ENCODE data around the gene CRIM1.

CRIM1 gene

DNA sequence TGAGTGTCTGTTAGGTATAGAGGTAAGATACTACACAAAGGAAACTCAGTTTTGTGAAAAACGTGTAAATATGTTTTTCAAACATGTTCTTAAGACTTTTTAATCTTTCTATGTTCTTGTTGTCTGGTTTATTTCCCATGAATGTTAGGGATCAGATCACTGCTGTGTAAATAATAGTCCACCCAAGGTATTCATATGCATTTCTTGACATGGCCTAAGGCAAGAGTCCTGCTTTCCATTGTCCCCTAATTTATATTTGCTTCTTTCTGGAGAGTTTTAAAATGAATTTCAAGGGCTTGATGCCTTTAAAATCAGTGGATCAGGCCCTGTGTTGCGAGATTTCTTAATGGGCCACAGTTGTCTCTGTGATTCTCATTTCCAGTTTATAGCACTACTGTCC is 28.9 kb downstream of the CRIM1 start:
- TF ChIP-seq CEBPB (IDR thresholded peaks at IDR 0.05) (no peak), EP300 (IDR thresholded peaks at IDR 0.05; ENCODE audit: borderline replicate concordance) (no peak), CREB1 (IDR thresholded peaks at IDR 0.05; ENCODE audit: low read depth) (no peak), FOXM1 (IDR thresholded peaks at IDR 0.05; ENCODE audit: borderline replicate concordance, low read depth) (no peak), NFIC (IDR thresholded peaks at IDR 0.05) (no peak), TEAD4 (IDR thresholded peaks at IDR 0.05) (no peak), ZBTB7A (IDR thresholded peaks at IDR 0.05; ENCODE audit: low read depth) (no peak), USF1 (IDR thresholded peaks at IDR 0.05) (no peak), EGR1 (IDR thresholded peaks at IDR 0.05) (no peak), RAD21 (IDR thresholded peaks at IDR 0.05; ENCODE audit: low read depth) (no peak), TCF12 (IDR thresholded peaks at IDR 0.05; ENCODE audit: low read depth) (no peak), TAF1 (IDR thresholded peaks at IDR 0.05; ENCODE audit: low read depth) (no peak), YY1 (IDR thresholded peaks at IDR 0.05; ENCODE audit: low read depth) (no peak)
- TF ChIP-seq, protein P1, sequence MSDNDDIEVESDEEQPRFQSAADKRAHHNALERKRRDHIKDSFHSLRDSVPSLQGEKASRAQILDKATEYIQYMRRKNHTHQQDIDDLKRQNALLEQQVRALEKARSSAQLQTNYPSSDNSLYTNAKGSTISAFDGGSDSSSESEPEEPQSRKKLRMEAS (IDR thresholded peaks at IDR 0.05): no peak
- TF ChIP-seq, protein P2, sequence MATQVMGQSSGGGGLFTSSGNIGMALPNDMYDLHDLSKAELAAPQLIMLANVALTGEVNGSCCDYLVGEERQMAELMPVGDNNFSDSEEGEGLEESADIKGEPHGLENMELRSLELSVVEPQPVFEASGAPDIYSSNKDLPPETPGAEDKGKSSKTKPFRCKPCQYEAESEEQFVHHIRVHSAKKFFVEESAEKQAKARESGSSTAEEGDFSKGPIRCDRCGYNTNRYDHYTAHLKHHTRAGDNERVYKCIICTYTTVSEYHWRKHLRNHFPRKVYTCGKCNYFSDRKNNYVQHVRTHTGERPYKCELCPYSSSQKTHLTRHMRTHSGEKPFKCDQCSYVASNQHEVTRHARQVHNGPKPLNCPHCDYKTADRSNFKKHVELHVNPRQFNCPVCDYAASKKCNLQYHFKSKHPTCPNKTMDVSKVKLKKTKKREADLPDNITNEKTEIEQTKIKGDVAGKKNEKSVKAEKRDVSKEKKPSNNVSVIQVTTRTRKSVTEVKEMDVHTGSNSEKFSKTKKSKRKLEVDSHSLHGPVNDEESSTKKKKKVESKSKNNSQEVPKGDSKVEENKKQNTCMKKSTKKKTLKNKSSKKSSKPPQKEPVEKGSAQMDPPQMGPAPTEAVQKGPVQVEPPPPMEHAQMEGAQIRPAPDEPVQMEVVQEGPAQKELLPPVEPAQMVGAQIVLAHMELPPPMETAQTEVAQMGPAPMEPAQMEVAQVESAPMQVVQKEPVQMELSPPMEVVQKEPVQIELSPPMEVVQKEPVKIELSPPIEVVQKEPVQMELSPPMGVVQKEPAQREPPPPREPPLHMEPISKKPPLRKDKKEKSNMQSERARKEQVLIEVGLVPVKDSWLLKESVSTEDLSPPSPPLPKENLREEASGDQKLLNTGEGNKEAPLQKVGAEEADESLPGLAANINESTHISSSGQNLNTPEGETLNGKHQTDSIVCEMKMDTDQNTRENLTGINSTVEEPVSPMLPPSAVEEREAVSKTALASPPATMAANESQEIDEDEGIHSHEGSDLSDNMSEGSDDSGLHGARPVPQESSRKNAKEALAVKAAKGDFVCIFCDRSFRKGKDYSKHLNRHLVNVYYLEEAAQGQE (IDR thresholded peaks at IDR 0.05; ENCODE audit: low read depth): no peak

- no peak for TF ChIP-seq YY1 (IDR thresholded peaks at IDR 0.05; ENCODE audit: low read depth)
- TF ChIP-seq, protein P2 (IDR thresholded peaks at IDR 0.05; ENCODE audit: low read depth): no peak
- no peak for TF ChIP-seq TAF1 (IDR thresholded peaks at IDR 0.05; ENCODE audit: low read depth)
- TF ChIP-seq USF1 (IDR thresholded peaks at IDR 0.05): no peak
- no peak for TF ChIP-seq NFIC (IDR thresholded peaks at IDR 0.05)
- TF ChIP-seq TEAD4 (IDR thresholded peaks at IDR 0.05): no peak
- no peak for TF ChIP-seq EP300 (IDR thresholded peaks at IDR 0.05; ENCODE audit: borderline replicate concordance)
- TF ChIP-seq FOXM1 (IDR thresholded peaks at IDR 0.05; ENCODE audit: borderline replicate concordance, low read depth): no peak
- no peak for TF ChIP-seq RAD21 (IDR thresholded peaks at IDR 0.05; ENCODE audit: low read depth)
- TF ChIP-seq EGR1 (IDR thresholded peaks at IDR 0.05): no peak
- no peak for TF ChIP-seq ZBTB7A (IDR thresholded peaks at IDR 0.05; ENCODE audit: low read depth)
Measured at GRCh38 chr2:36385603-36386002, 30.0 kb downstream of the CRIM1 start.

DNA sequence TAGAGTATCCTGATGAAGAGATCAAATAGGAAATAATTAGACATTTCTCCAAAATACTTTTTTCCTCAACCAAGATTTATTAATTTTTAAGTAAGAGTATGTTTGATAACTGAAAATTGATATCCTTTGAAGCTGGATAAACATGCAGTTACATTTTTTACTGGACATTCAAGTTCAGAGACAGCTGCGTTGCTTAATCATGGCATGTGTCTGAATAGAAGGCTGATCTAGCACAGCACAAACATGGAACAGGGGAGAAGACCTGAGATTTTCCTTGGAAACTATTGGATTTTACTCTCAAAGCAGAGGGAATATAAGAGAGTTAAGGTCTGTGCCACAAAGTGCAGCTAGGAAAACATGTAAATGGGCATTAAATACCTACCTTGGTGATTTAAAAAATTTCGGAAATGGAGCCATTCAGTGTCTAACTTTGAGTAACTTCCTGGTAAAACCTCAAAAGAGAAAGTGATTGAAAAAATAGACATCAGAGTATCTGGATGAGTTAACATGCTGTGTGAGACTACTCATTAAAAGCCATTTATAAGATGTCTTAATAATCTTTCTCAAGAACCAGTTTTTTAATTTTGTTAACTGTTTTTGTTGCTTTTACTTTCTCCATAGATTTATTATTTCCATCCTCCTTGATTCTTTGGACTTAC is 31.8 kb downstream of the CRIM1 start:
- TF ChIP-seq, protein P1 (IDR thresholded peaks at IDR 0.05): no peak
- TF ChIP-seq NFIC (IDR thresholded peaks at IDR 0.05) (no peak), RAD21 (IDR thresholded peaks at IDR 0.05; ENCODE audit: low read depth) (no peak), TEAD4 (IDR thresholded peaks at IDR 0.05) (no peak), USF1 (IDR thresholded peaks at IDR 0.05) (no peak), CREB1 (IDR thresholded peaks at IDR 0.05; ENCODE audit: low read depth) (no peak), FOXM1 (IDR thresholded peaks at IDR 0.05; ENCODE audit: borderline replicate concordance, low read depth) (no peak), ZBTB7A (IDR thresholded peaks at IDR 0.05; ENCODE audit: low read depth) (no peak), YY1 (IDR thresholded peaks at IDR 0.05; ENCODE audit: low read depth) (no peak), TCF12 (IDR thresholded peaks at IDR 0.05; ENCODE audit: low read depth) (no peak)
- TF ChIP-seq, protein P2 (IDR thresholded peaks at IDR 0.05; ENCODE audit: low read depth): no peak

GRCh38 chr2:36388472-36388871 is 32.9 kb downstream of the CRIM1 start:
- no peak for TF ChIP-seq USF1 (IDR thresholded peaks at IDR 0.05)
- no peak for TF ChIP-seq FOXM1 (IDR thresholded peaks at IDR 0.05; ENCODE audit: borderline replicate concordance, low read depth)
- no peak for TF ChIP-seq CEBPB (IDR thresholded peaks at IDR 0.05)
- TF ChIP-seq, protein P1 (IDR thresholded peaks at IDR 0.05): no peak
- no peak for TF ChIP-seq EGR1 (IDR thresholded peaks at IDR 0.05)
- no peak for TF ChIP-seq ZBTB7A (IDR thresholded peaks at IDR 0.05; ENCODE audit: low read depth)
- TF ChIP-seq RAD21 (IDR thresholded peaks at IDR 0.05; ENCODE audit: low read depth): no peak
- no peak for TF ChIP-seq TCF12 (IDR thresholded peaks at IDR 0.05; ENCODE audit: low read depth)
- TF ChIP-seq TEAD4 (IDR thresholded peaks at IDR 0.05): no peak
- no peak for TF ChIP-seq EP300 (IDR thresholded peaks at IDR 0.05; ENCODE audit: borderline replicate concordance)
